HepG2 (cell line): Measurements from ENCODE around the gene LRRC3C. TPM values are rescaled to one million over a fixed set of nuclear protein-coding genes. Genes with fewer than 3 reads are reported as not detected.

ENCODE experiments used
- AFF4 ChIP-seq: sonication (generic); formaldehyde crosslinking; IDR thresholded peaks from 2 replicates; pipeline ENCODE4 v1.4.0; 2020; ENCODE audit warnings: missing genetic modification reagents
- CREB1 ChIP-seq, 2 experiments: fragments of 450-650 bp in 1 of 2; IDR thresholded peaks; 2 replicates each; pipeline ENCODE4 v1.6.1; 2016 to 2017; ENCODE audit warnings: control low read depth in 1 of 2, mild to moderate bottlenecking in 1 of 2, missing compliant biosample characterization in 1 of 2, missing genetic modification characterization in 1 of 2
- FOXO1 ChIP-seq: sonication (generic); formaldehyde crosslinking; IDR thresholded peaks from 2 replicates; pipeline ENCODE4 v1.4.0; 2020; ENCODE audit warnings: missing genetic modification reagents
- HIVEP1 ChIP-seq: sonication (generic); formaldehyde crosslinking; IDR thresholded peaks from 2 replicates; pipeline ENCODE4 v1.4.0; 2020; ENCODE audit warnings: mild to moderate bottlenecking, missing genetic modification reagents
- IRF2 ChIP-seq: IDR thresholded peaks from 2 replicates; pipeline ENCODE4 v1.6.1; 2018; ENCODE audit warnings: missing genetic modification reagents, missing compliant biosample characterization
- MBD4 ChIP-seq: IDR thresholded peaks from 2 replicates; pipeline ENCODE4 v1.6.1; 2012; ENCODE audit warnings: low read length, inconsistent platforms, borderline replicate concordance
- NCOA1 ChIP-seq: sonication (generic); formaldehyde crosslinking; IDR thresholded peaks from 2 replicates; pipeline ENCODE4 v1.9.0; 2021; ENCODE audit warnings: missing genetic modification reagents
- NR3C1 ChIP-seq: sonication (generic); formaldehyde crosslinking; IDR thresholded peaks from 2 replicates; pipeline ENCODE4 v1.4.0; 2020; ENCODE audit warnings: missing genetic modification reagents
- POGZ ChIP-seq: sonication (generic); formaldehyde crosslinking; IDR thresholded peaks from 2 replicates; pipeline ENCODE4 v1.4.0; 2020; ENCODE audit warnings: mild to moderate bottlenecking, missing genetic modification reagents
- TBX3 ChIP-seq: fragments of 450-650 bp; IDR thresholded peaks from 2 replicates; pipeline ENCODE4 v1.6.1; 2017; ENCODE audit warnings: antibody characterized with exemption, mild to moderate bottlenecking, inconsistent platforms, borderline replicate concordance
- ZNF142 ChIP-seq: sonication (generic); formaldehyde crosslinking; IDR thresholded peaks from 2 replicates; pipeline ENCODE4 v1.4.0; 2020; ENCODE audit warnings: missing genetic modification reagents
- ZNF205 ChIP-seq: IDR thresholded peaks from 2 replicates; pipeline ENCODE4 v1.6.1; 2018; ENCODE audit warnings: missing biosample characterization, missing genetic modification reagents
- ZNF3 ChIP-seq: IDR thresholded peaks from 2 replicates; pipeline ENCODE4 v1.7.0; 2017; ENCODE audit warnings: inconsistent platforms
- ZNF546 ChIP-seq: sonication (generic); formaldehyde crosslinking; conservative IDR thresholded peaks from 2 replicates; pipeline ENCODE4 v1.8.1; 2023; ENCODE audit warnings: mild to moderate bottlenecking, missing genetic modification reagents
- ZNF713 ChIP-seq: sonication (generic); formaldehyde crosslinking; IDR thresholded peaks from 2 replicates; pipeline ENCODE4 v1.4.0; 2020; ENCODE audit warnings: mild to moderate bottlenecking, missing genetic modification reagents
- ZSCAN20 ChIP-seq: sonication (generic); formaldehyde crosslinking; IDR thresholded peaks from 2 replicates; pipeline ENCODE4 v1.4.0; 2020; ENCODE audit warnings: missing genetic modification reagents, mild to moderate bottlenecking, borderline replicate concordance
- ZSCAN29 ChIP-seq: sonication (generic); formaldehyde crosslinking; conservative IDR thresholded peaks from 2 replicates; pipeline ENCODE4 v1.4.0; 2020; ENCODE audit warnings: mild to moderate bottlenecking, missing genetic modification reagents
- polyA plus RNA-seq, 8 experiments: library from polyadenylated mRNA; depleted of rRNA in 3 of 8; stranded (reverse) in 7 of 8; unstranded in 1 of 8; fragments of >200 nt; fragmentation: Illumina TruSeq in 4 of 8; extraction: Trizol in 4 of 8; gene quantifications; 2 replicates each; pipeline versions ENCODE4 v1.2.1 to v1.2.3, GENCODE V29; 2011 to 2016; ENCODE audit warnings: low read depth in 4 of 8, missing spikeins in 1 of 8, mixed read lengths in 1 of 8; ENCODE audit not compliant: insufficient read depth in 1 of 8
- total RNA-seq, 5 experiments: library from RNA; depleted of rRNA; stranded (reverse); fragments of >200 nt; fragmentation: Illumina TruSeq; extraction: Trizol; gene quantifications; 2 replicates each; pipeline ENCODE4 v1.2.3, GENCODE V29; 2016; ENCODE audit warnings: low read depth in 1 of 5
- TF ChIP-seq, protein P1 (sequence below): sonication (generic); formaldehyde crosslinking; IDR thresholded peaks from 2 replicates; pipeline ENCODE4 v1.5.0; 2020; ENCODE audit warnings: missing genetic modification reagents, mild to moderate bottlenecking, borderline replicate concordance

LRRC3C gene
- total and polyA plus RNA-seq, 2 of the 13 experiments (the other 11 are each of a cell fraction or from before 2014, with no cell fraction given): 0.17 TPM; not detected in 1

DNA sequence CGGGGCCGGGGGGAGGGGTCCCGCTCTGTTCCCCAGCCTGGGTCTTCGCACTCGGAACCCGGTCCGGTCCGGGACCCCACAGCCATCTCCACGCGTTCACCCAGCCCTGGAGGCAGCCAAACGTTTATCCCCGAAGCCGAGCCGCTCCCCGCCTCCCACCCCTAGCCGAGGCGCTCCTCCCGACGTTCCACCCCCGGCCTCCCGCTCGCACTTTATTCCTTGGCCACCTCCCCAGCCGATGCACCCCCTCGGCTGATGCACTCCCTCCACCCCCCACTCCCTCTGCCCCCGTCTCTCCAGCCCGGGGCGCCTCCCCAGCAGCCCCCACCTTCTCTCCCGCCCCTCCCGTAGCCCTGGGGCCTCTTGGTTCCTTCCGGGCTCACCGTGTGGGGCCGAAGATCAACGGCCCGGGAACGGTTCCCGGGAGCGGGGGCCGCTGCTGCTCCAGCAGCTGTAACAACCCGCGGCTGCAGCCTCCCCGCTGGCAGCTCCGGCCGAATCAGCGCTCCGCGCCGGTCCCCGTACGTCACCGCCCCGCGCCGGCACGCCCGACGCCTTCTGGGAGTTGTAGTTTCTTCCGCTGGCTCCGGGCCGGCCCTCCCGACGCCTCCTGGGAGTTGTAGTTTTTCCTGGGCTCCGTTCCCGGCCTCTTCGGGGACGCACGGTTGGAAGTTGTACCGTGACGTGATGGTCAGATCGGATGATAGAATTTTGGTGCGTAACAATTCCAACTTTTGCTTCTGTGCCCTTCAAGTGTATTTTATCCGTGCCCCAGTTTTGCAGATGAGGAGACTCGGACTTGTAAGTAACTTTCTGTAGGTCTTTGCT, at the start of gene LRRC3C, which contains the start of gene ORMDL3 (continued):
- TF ChIP-seq ZNF142 (peak; percentile 40; the same call in 1 of the 2 replicates), HIVEP1 (CRISPR knock-in tag) (peak; percentile 25; the same call in 1 of the 2 replicates), ZSCAN29 (CRISPR knock-in tag) (peak; percentile 24; the same call in 1 of the 2 replicates), ZNF546 (CRISPR knock-in tag) (no peak; the same call in 1 of the 2 replicates), MBD4 (no peak), ZNF713 (CRISPR knock-in tag) (peak; percentile 33; the same call in 1 of the 2 replicates), ZNF3 (no peak), POGZ (CRISPR knock-in tag) (peak; percentile 60; the same call in 1 of the 2 replicates), NCOA1 (0 out of 2 replicates have a peak, but pooled peaks have one; percentile 52), IRF2 (CRISPR knock-in tag) (peak; percentile 99), AFF4 (CRISPR knock-in tag) (0 out of 2 replicates have a peak, but pooled peaks have one; percentile 26), TBX3 (no peak; the same call in 1 of the 2 replicates), ZNF205 (CRISPR knock-in tag) (peak; percentile 85), NR3C1 (CRISPR knock-in tag) (no peak), CREB1 (IDR thresholded peaks at IDR 0.05) (peak; percentile 99), CREB1 (CRISPR knock-in tag; IDR thresholded peaks at IDR 0.05) (peak; percentile 99), ZSCAN20 (CRISPR knock-in tag) (peak; percentile 82; the same call in 1 of the 2 replicates), FOXO1 (CRISPR knock-in tag) (peak; percentile 78)
- TF ChIP-seq, protein P1, sequence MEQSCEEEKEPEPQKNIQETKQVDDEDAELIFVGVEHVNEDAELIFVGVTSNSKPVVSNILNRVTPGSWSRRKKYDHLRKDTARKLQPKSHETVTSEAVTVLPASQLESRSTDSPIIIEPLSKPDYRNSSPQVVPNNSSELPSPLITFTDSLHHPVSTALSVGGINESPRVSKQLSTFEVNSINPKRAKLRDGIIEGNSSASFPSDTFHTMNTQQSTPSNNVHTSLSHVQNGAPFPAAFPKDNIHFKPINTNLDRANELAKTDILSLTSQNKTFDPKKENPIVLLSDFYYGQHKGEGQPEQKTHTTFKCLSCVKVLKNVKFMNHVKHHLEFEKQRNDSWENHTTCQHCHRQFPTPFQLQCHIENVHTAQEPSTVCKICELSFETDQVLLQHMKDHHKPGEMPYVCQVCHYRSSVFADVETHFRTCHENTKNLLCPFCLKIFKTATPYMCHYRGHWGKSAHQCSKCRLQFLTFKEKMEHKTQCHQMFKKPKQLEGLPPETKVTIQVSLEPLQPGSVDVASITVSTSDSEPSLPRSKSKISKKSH (CRISPR knock-in tag): 0 out of 2 replicates have a peak, but pooled peaks have one; percentile 14
